AG10803 (cell line): Measurements from ENCODE around the gene LAIR1.
A peak's percentile ranks its signal among the peaks of the same experiment; 100 is the strongest.
"Not testable (repeated sequence)": the region's sequence is repeated elsewhere in the genome, so short reads cannot be mapped to it uniquely, and the experiment has no call there.

Experiments used
- DNase-seq: peaks from one replicate; pipeline ENCODE4 v3.0.0; 2010; ENCODE audit warnings: low read depth
- H3K4me3 ChIP-seq: 2 replicates; pipeline ENCODE4 v1.5.1; 2011; ENCODE audit warnings: mild to moderate bottlenecking, low read length, control low read depth
- CTCF ChIP-seq: conservative IDR thresholded peaks from 2 replicates; pipeline ENCODE4 v1.5.1; 2011; ENCODE audit warnings: mild to moderate bottlenecking, low read length, control low read depth, inconsistent platforms

Gene LAIR1

DNA sequence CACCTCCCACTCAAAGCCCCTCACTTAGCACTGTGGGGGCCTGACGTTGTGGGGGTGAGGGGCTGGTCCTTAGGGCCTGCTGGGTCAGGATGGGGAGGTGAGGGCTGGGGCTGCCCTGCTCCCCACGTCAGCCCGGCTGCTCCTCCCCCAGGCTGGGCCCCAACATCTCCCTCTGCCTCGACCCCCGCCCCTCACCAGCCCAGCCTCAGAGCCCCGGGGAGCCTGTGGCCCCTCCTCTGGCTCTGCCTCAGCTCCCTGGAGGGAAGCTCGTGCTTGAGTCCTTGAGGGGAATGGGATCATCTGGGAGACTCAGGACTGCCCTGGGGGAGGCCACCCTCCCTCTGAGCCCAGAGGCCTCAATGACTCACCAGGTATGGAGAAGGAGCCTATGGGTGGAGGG lies 32.6 kb downstream of the LAIR1 start:
- no peak for DNase-seq
- no peak for TF ChIP-seq CTCF

GRCh38 chr19:54331626-54332025 lies 33.1 kb downstream of the LAIR1 start:
- TF ChIP-seq CTCF: no peak
- DNase-seq: no peak

More for the DNA sequence above, 32.6 kb downstream of the LAIR1 start:
- no peak overlapping the region for H3K4me3 ChIP-seq

GRCh38 chr19:54329476-54330165 lies 35.1 kb downstream of the LAIR1 start:
- no peak overlapping the region for H3K4me3 ChIP-seq
- no peak for DNase-seq
- TF ChIP-seq CTCF: no peak

More at GRCh38 chr19:54331626-54332025, 33.1 kb downstream of the LAIR1 start:
- no peak overlapping the region for H3K4me3 ChIP-seq

GRCh38 chr19:54328781-54329180 lies 36.0 kb downstream of the LAIR1 start:
- DNase-seq, H3K4me3 ChIP-seq: not testable (repeated sequence)

GRCh38 chr19:54325631-54326030 lies 39.1 kb downstream of the LAIR1 start:
- H3K4me3 ChIP-seq: no peak overlapping the region
- no peak for DNase-seq
- TF ChIP-seq CTCF: no peak

DNA sequence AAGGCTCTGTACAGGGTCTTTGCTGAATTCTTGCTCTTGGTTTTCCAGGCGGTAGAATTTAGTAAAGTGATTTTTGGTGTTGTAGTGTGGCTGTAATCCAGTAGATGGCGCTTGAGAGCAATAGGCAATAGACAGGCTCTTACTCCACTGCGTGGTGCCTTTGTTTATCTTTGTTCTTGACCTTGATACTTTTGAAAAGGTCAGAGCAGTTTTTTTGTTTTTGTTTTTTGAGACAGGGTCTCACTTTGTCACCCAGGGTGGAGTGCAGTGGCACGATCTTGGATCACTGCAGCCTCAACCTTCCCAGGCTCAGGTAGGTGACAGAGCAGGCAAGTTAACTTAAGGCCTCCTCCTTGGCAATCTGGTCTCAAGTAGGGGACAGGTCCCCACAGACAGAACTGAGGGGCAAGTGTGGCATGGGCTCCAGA lies 39.5 kb downstream of the LAIR1 start:
- peak; percentile 84 for TF ChIP-seq CTCF
- peak; percentile 20 for DNase-seq
- no peak overlapping the region for H3K4me3 ChIP-seq

DNA sequence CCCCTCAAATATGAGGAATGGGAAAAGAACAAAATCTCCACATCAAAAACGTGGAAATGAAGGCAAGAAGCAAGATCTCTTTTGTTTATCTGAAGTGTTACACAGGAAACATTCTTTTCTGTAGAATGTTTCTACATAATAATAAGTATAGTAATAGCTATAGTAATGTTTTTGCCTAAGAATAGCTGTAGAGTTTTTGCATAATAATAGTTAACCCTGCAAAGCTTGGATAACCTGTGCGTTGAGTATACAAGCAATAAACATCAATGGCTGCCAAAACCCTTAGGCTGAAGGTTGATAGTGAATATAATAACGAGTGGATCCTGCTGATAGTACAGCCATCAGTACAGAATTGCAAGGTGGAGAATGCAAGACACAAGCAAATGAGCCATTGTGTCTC lies 40.7 kb downstream of the LAIR1 start:
- TF ChIP-seq CTCF: no peak
- H3K4me3 ChIP-seq: no peak overlapping the region
- DNase-seq: no peak

GRCh38 chr19:54322934-54323333 lies 41.8 kb downstream of the LAIR1 start:
- not testable (repeated sequence) for H3K4me3 ChIP-seq, DNase-seq

GRCh38 chr19:54322295-54322694 lies 42.4 kb downstream of the LAIR1 start:
- H3K4me3 ChIP-seq, DNase-seq: not testable (repeated sequence)
